Measurements from ENCODE around the gene IGSF21.

The IGSF21 gene

GRCh38 chr1:18278946-18279345 lies 171.3 kb downstream of the IGSF21 start:
- no peak for DNase-seq

- DNase-seq, result no peak
Measured at GRCh38 chr1:18279351-18280074, 171.9 kb downstream of the IGSF21 start.

- DNase-seq, result no peak
Measured at GRCh38 chr1:18280956-18281355, 173.4 kb downstream of the IGSF21 start.

GRCh38 chr1:18282851-18283600 lies 175.4 kb downstream of the IGSF21 start:
- no peak for DNase-seq

GRCh38 chr1:18283601-18284385 lies 176.2 kb downstream of the IGSF21 start:
- DNase-seq, result no peak

GRCh38 chr1:18284805-18285537 lies 177.4 kb downstream of the IGSF21 start:
- DNase-seq, result no peak

GRCh38 chr1:18285538-18285924 lies 177.9 kb downstream of the IGSF21 start:
- no peak for DNase-seq

GRCh38 chr1:18288722-18289121 lies 181.1 kb downstream of the IGSF21 start:
- DNase-seq, result no peak

- no peak for DNase-seq
Measured at GRCh38 chr1:18289597-18289996, 182.0 kb downstream of the IGSF21 start.

- DNase-seq, result no peak
Measured at GRCh38 chr1:18290740-18291412, 183.3 kb downstream of the IGSF21 start.

- no peak for DNase-seq
Measured at GRCh38 chr1:18292531-18292930, 184.9 kb downstream of the IGSF21 start.

- no peak for DNase-seq
Measured at GRCh38 chr1:18293291-18293690, 185.7 kb downstream of the IGSF21 start.

- no peak for DNase-seq
Measured at GRCh38 chr1:18294437-18295176, 187.0 kb downstream of the IGSF21 start.

GRCh38 chr1:18297896-18298648 lies 190.5 kb downstream of the IGSF21 start:
- DNase-seq, result no peak

- no peak for DNase-seq
Measured at GRCh38 chr1:18299441-18300338, 192.1 kb downstream of the IGSF21 start.

- no peak for DNase-seq
Measured at GRCh38 chr1:18300376-18300775, 192.8 kb downstream of the IGSF21 start.

- DNase-seq, result no peak
Measured at GRCh38 chr1:18302788-18303413, 195.3 kb downstream of the IGSF21 start.

GRCh38 chr1:18304151-18304869 lies 196.7 kb downstream of the IGSF21 start:
- no peak for DNase-seq

Data from femur (tissue), 1 donor.